Keratinocyte (primary cell): ENCODE data around the gene OVCH2. TPM values are rescaled to one million over a fixed set of nuclear protein-coding genes. Genes with fewer than 3 reads are reported as not detected.

Experiments used
- DNase-seq: peaks from one replicate; pipeline ENCODE4 v3.0.0-alpha.2; 2011; ENCODE audit warnings: low read depth, missing footprints, low spot score
- FAIRE-seq: peaks from 2 replicates; lab custom pipeline; 2011; peaks lifted over from hg19 to GRCh38; lab: Jason Lieb, UNC
- H2AFZ ChIP-seq: 2 replicates; pipeline ENCODE4 v1.6.0; 2012; ENCODE audit warnings: low read length, control low read depth, inconsistent platforms; ENCODE audit not compliant: control insufficient read depth
- H3K27ac ChIP-seq: 2 replicates; pipeline ENCODE4 v1.5.1; 2011; ENCODE audit warnings: low read length; ENCODE audit not compliant: control insufficient read depth, insufficient read depth
- H3K27me3 ChIP-seq: 3 replicates; pipeline ENCODE4 v1.6.0; 2011; ENCODE audit warnings: low read length; ENCODE audit not compliant: control insufficient read depth, insufficient read depth; ENCODE audit errors: extremely low read depth
- H3K36me3 ChIP-seq, 2 experiments: 2 replicates in 1 of 2; 3 replicates in 1 of 2; pipeline ENCODE4 v1.5.1; 2011; ENCODE audit warnings: low read length in 2 of 2, mild to moderate bottlenecking in 1 of 2; ENCODE audit not compliant: control insufficient read depth in 2 of 2, insufficient read depth in 2 of 2; ENCODE audit errors: extremely low read depth in 1 of 2
- H3K4me1 ChIP-seq: 3 replicates; pipeline ENCODE4 v1.5.1; 2011; ENCODE audit warnings: low read length; ENCODE audit not compliant: control insufficient read depth, insufficient read depth; ENCODE audit errors: extremely low read depth
- H3K4me2 ChIP-seq: 3 replicates; pipeline ENCODE4 v1.6.0; 2011; ENCODE audit warnings: low read depth, low read length; ENCODE audit not compliant: control insufficient read depth, insufficient read depth; ENCODE audit errors: extremely low read depth
- H3K4me3 ChIP-seq, 3 experiments: fragments of 200-600 bp in 1 of 3; sonication (generic) in 1 of 3; 2 replicates in 2 of 3; 3 replicates in 1 of 3; pipeline ENCODE4 v1.5.1; 2011 to 2016; ENCODE audit warnings: low read length in 3 of 3, mild to moderate bottlenecking in 3 of 3, control low read depth in 2 of 3, inconsistent platforms in 1 of 3, low read depth in 1 of 3, mixed read lengths in 1 of 3, mixed run types in 1 of 3, moderate library complexity in 1 of 3; ENCODE audit not compliant: control insufficient read depth in 2 of 3, insufficient read depth in 2 of 3; ENCODE audit errors: extremely low read depth in 1 of 3
- H3K79me2 ChIP-seq: 2 replicates; pipeline ENCODE4 v1.6.0; 2012; ENCODE audit warnings: low read length; ENCODE audit not compliant: control insufficient read depth, insufficient read depth
- H3K9ac ChIP-seq: 3 replicates; pipeline ENCODE4 v1.6.0; 2011; ENCODE audit warnings: low read length; ENCODE audit not compliant: control insufficient read depth, insufficient read depth; ENCODE audit errors: extremely low read depth
- H3K9me1 ChIP-seq: 3 replicates; pipeline ENCODE4 v1.6.0; 2011; ENCODE audit warnings: low read length; ENCODE audit not compliant: control insufficient read depth, insufficient read depth; ENCODE audit errors: extremely low read depth
- H3K9me3 ChIP-seq: 2 replicates; pipeline ENCODE4 v1.5.1; 2012; ENCODE audit warnings: low read depth, low read length; ENCODE audit not compliant: control insufficient read depth
- H4K20me1 ChIP-seq: 3 replicates; pipeline ENCODE4 v1.6.0; 2011; ENCODE audit warnings: low read length; ENCODE audit not compliant: control insufficient read depth, insufficient read depth; ENCODE audit errors: extremely low read depth
- CTCF ChIP-seq, 3 experiments: IDR thresholded peaks in 1 of 3; conservative IDR thresholded peaks in 1 of 3; optimal IDR thresholded peaks in 1 of 3; 2 replicates in 2 of 3; 3 replicates in 1 of 3; pipeline versions ENCODE3 to v1.5.1; 2011; ENCODE audit warnings: low read length in 3 of 3, mild to moderate bottlenecking in 3 of 3, moderate library complexity in 2 of 3, control low read depth in 1 of 3, inconsistent platforms in 1 of 3; ENCODE audit not compliant: insufficient read depth in 2 of 3; ENCODE audit errors: extremely low read depth in 1 of 3
- EZH2 ChIP-seq: IDR thresholded peaks from one replicate; pipeline ENCODE4 v1.6.1; 2012; ENCODE audit warnings: inconsistent platforms, mild to moderate bottlenecking, low read length, moderate library complexity
- dilution Hi-C: fragments of 300-500 bp; cut with MboI; formaldehyde crosslinking; loops from one replicate; pipeline ENCODE4 v1.7.0; 2020; ENCODE audit warnings: low sequenced_read_pairs; ENCODE audit not compliant: extremely low pct_ligation_motif_present
- polyA plus RNA-seq, 5 experiments: library from polyadenylated mRNA; depleted of rRNA in 3 of 5; stranded (reverse) in 3 of 5; stranded (forward) in 1 of 5; unstranded in 1 of 5; fragments of >200 nt; gene quantifications; 1 replicate in 1 of 5; 2 replicates in 3 of 5; 3 replicates in 1 of 5; pipeline versions ENCODE4 v1.2.1 to v1.2.3, GENCODE V29; 2011 to 2012; ENCODE audit warnings: missing spikeins in 2 of 5, low read depth in 1 of 5, low replicate concordance in 1 of 5

The OVCH2 gene
- polyA plus RNA-seq, 1 donor (not counting 4 experiments of a cell fraction or from before 2014, with no cell fraction given) = 2.8 TPM

- Histone ChIP-seq H3K36me3 (no peaks in the 10 kb centered on the region), H3K9me3 (no peaks in the 10 kb centered on the region), H3K27me3 (no peaks in the 10 kb centered on the region), H2AFZ (no peak overlapping the region), H3K27ac (no peak overlapping the region), H3K4me3 (no peak overlapping the region), H4K20me1 (no peaks in the 10 kb centered on the region), H3K9me1 (no peaks in the 10 kb centered on the region), H3K4me2 (no peak overlapping the region), H3K9ac (no peak overlapping the region), H3K79me2 (no peaks in the 10 kb centered on the region), H3K4me1 (peaks cover 5% of the 10 kb centered on the region)
- dilution Hi-C loops = no loop called here
- no peak for DNase-seq
- no peak for FAIRE-seq
- TF ChIP-seq EZH2 (no peak), CTCF (optimal IDR thresholded peaks at IDR 0.05 in 1 of 3, IDR thresholded peaks at IDR 0.05 in 1 of 3, conservative IDR thresholded peaks at IDR 0.05 in 1 of 3; ENCODE audit: extremely low read depth in 1 of 3, insufficient read depth in 2 of 3, low read length in 3 of 3) (no peak)
These were observed 63.5 kb downstream of the OVCH2 start for GRCh38 chr11:7642747-7643146.

GRCh38 chr11:7640816-7641215 is 65.5 kb downstream of the OVCH2 start:
- H4K20me1 ChIP-seq = no peaks in the 10 kb centered on the region
- dilution Hi-C loops = no loop called here
- H3K9me3 ChIP-seq = no peaks in the 10 kb centered on the region
- no peak overlapping the region for H3K4me3 ChIP-seq
- no peaks in the 10 kb centered on the region for H3K79me2 ChIP-seq
- no peaks in the 10 kb centered on the region for H3K27me3 ChIP-seq
- TF ChIP-seq CTCF (optimal IDR thresholded peaks at IDR 0.05 in 1 of 3, IDR thresholded peaks at IDR 0.05 in 1 of 3, conservative IDR thresholded peaks at IDR 0.05 in 1 of 3; ENCODE audit: extremely low read depth in 1 of 3, insufficient read depth in 2 of 3, low read length in 3 of 3) = no peak
- no peak for TF ChIP-seq EZH2
- H3K4me2 ChIP-seq = no peak overlapping the region
- no peak for DNase-seq
- no peak overlapping the region for H2AFZ ChIP-seq
- FAIRE-seq = no peak
- H3K9ac ChIP-seq = no peak overlapping the region
- no peaks in the 10 kb centered on the region for H3K36me3 ChIP-seq
- peaks cover 11% of the 10 kb centered on the region for H3K4me1 ChIP-seq
- H3K27ac ChIP-seq = no peak overlapping the region
- no peaks in the 10 kb centered on the region for H3K9me1 ChIP-seq
